Muscle layer of colon (tissue), 2 donors: ENCODE data around the gene PLD6.
"Not testable (repeated sequence)": the region's sequence is repeated elsewhere in the genome, so short reads cannot be mapped to it uniquely, and the experiment has no call there.

Experiments
- H3K27ac ChIP-seq: one replicate; pipeline ENCODE4 v1.7.0; 2013; ENCODE audit warnings: low read depth, mild to moderate bottlenecking, low read length, moderate library complexity
- H3K27me3 ChIP-seq, 2 donors: one replicate each; pipeline ENCODE4 v1.7.0; 2013; ENCODE audit warnings: low read length in 2 of 2, mild to moderate bottlenecking in 2 of 2; ENCODE audit not compliant: insufficient read depth in 2 of 2, control insufficient read depth in 1 of 2
- H3K36me3 ChIP-seq: one replicate; pipeline ENCODE4 v1.7.0; 2013; ENCODE audit warnings: mild to moderate bottlenecking, low read length; ENCODE audit not compliant: insufficient read depth
- H3K4me1 ChIP-seq: one replicate; pipeline ENCODE4 v1.7.0; 2013; ENCODE audit warnings: mild to moderate bottlenecking, low read length; ENCODE audit not compliant: insufficient read depth
- H3K4me3 ChIP-seq, 2 donors: one replicate each; pipeline ENCODE4 v1.7.0; 2013; ENCODE audit warnings: low read length in 2 of 2, low read depth in 1 of 2, mild to moderate bottlenecking in 1 of 2, moderate library complexity in 1 of 2
- H3K9ac ChIP-seq: one replicate; pipeline ENCODE4 v1.7.0; 2013; ENCODE audit warnings: low read length
- H3K9me3 ChIP-seq: one replicate; pipeline ENCODE4 v1.7.0; 2013; ENCODE audit warnings: mild to moderate bottlenecking, low read length
- donor health status: abdominal sarcoma.
- donor health status: Adenocarcinoma of cecum.

The PLD6 gene

DNA sequence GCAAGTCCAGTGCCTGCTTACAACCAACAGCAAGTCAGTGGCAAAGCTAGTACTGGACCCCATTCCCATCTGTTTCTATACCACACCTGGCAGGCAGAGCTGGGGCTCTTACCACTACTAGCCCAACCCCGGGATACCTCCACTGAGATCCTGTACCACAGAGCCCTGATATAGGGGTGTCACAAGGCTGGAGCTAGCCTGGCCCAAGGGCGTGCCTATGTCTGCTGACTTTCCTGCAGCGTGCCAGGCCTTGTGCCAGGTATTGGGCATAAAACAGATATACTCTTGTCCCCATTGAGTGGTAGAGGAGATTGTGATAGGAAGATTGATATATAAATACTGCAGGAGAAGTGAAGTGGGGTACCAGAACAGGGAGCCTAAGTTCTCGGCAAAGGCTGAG, 44.4 kb downstream of the PLD6 start:
- H3K9ac ChIP-seq, result no peak overlapping the region
- H3K36me3 ChIP-seq, result peaks cover 64% of the 10 kb centered on the region

DNA sequence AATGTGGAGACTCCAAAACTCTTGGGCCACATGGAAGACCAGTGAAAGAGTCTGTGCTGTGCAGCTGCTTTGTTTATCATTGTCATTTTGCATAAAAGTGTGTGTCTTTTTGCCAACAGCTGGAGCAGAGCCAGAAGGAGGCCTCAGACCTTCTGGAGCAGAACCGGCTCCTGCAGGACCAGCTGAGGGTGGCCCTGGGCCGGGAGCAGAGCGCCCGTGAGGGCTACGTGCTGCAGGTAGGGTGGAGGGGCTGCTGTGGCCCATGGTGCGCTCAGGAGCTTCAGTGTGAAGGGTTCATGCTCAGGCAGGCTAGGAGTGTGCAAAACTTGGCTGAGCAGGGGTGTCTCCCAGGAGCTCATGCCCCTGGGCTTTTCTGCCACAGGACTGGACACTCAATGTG, 45.0 kb downstream of the PLD6 start:
- Histone ChIP-seq H3K9ac (no peak overlapping the region), H3K27me3 (no peaks in the 10 kb centered on the region), H3K4me1 (no peaks in the 10 kb centered on the region), H3K27ac (no peak overlapping the region), H3K4me3 (no peak overlapping the region), H3K9me3 (no peaks in the 10 kb centered on the region), H3K36me3 (peaks cover 64% of the 10 kb centered on the region)

More for the DNA sequence above, 44.4 kb downstream of the PLD6 start:
- H3K27ac ChIP-seq, result no peak overlapping the region
- no peaks in the 10 kb centered on the region for H3K9me3 ChIP-seq
- no peaks in the 10 kb centered on the region for H3K27me3 ChIP-seq
- no peaks in the 10 kb centered on the region for H3K4me1 ChIP-seq
- H3K4me3 ChIP-seq, result no peak overlapping the region

DNA sequence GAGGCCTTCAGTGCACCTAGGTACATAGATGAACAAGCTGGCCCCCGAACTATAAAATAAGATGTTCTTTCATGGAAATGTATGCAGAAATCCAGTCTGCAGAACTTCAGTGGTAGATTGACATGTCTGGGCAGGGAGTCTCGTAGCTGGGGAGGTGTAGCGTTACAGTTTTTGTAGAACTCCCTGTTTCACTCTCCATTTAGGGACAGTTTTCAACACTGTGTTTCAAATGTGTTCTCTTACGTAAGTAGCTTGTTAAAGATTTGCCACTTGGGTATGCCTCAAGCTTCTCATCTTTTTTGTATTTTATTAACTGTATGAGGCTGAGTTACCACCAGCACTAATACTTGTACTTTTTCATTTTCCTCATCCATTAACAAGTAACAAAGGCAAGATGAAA, 46.6 kb downstream of the PLD6 start:
- Histone ChIP-seq H3K9ac (no peak overlapping the region), H3K27ac (no peak overlapping the region), H3K4me3 (no peak overlapping the region), H3K9me3 (no peaks in the 10 kb centered on the region), H3K36me3 (peaks cover 64% of the 10 kb centered on the region), H3K27me3 (no peaks in the 10 kb centered on the region), H3K4me1 (no peaks in the 10 kb centered on the region)

DNA sequence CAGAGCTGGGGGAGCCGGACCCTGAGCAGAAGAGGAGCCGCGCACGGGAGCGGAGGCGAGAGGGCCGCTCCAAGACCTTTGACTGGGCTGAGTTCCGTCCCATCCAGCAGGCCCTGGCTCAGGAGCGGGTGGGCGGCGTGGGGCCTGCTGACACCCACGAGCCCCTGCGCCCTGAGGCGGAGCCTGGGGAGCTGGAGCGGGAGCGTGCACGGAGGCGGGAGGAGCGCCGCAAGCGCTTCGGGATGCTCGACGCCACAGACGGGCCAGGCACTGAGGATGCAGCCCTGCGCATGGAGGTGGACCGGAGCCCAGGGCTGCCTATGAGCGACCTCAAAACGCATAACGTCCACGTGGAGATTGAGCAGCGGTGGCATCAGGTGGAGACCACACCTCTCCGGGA, 47.6 kb downstream of the PLD6 start:
- not testable (repeated sequence) for H3K27me3 ChIP-seq, H3K4me3 ChIP-seq, H3K9me3 ChIP-seq, H3K4me1 ChIP-seq, H3K9ac ChIP-seq, H3K27ac ChIP-seq
- H3K36me3 ChIP-seq, result peaks cover 75% of the 10 kb centered on the region

DNA sequence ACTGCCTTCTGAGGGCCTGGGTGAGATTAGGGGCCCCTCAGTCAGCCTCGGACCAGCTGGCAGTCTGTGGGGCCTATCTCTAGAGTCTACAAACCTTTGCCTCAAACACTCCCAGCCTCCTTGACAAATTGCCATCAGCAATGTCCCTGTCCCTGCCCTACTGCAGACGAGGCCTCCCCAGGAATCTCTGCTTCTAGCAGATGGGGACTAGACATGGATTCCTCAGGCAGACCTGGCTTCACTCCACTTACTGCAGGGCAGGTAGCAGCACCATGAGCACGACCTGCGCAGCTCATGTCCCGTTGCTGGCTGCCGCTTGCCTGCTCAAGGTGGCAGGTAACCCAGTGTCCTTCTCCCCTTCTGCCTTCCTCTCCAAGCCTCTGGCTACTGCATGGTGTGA, 49.1 kb downstream of the PLD6 start:
- Histone ChIP-seq H3K36me3 (peaks cover 77% of the 10 kb centered on the region), H3K27ac (no peak overlapping the region), H3K9ac (no peak overlapping the region), H3K4me1 (peaks cover 9% of the 10 kb centered on the region), H3K9me3 (no peaks in the 10 kb centered on the region), H3K4me3 (no peak overlapping the region), H3K27me3 (no peaks in the 10 kb centered on the region)

DNA sequence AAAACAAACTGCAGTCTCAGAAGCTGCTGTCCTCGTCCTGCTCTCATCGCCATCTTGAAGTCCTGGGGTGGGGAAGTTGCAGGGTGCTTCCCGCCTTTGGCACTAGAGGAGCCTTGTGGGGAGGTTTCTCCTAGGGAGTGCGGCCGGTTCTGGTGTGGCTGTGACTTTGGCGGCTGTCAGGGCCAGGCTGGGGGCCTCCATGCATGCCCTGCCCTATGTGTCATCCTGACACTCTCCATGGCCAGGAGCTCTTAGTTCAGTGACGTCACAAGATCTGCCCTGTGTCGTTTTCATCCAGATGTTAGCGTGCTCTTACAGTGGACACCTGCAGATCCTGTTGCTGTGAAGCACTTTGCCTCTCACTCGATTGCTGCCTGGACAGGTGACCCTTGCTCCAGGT, 49.6 kb downstream of the PLD6 start:
- H3K27ac ChIP-seq, result no peak overlapping the region
- no peaks in the 10 kb centered on the region for H3K27me3 ChIP-seq
- H3K4me1 ChIP-seq, result peaks cover 14% of the 10 kb centered on the region
- H3K4me3 ChIP-seq, result no peak overlapping the region
- H3K9ac ChIP-seq, result no peak overlapping the region
- H3K36me3 ChIP-seq, result peaks cover 75% of the 10 kb centered on the region
- no peaks in the 10 kb centered on the region for H3K9me3 ChIP-seq

DNA sequence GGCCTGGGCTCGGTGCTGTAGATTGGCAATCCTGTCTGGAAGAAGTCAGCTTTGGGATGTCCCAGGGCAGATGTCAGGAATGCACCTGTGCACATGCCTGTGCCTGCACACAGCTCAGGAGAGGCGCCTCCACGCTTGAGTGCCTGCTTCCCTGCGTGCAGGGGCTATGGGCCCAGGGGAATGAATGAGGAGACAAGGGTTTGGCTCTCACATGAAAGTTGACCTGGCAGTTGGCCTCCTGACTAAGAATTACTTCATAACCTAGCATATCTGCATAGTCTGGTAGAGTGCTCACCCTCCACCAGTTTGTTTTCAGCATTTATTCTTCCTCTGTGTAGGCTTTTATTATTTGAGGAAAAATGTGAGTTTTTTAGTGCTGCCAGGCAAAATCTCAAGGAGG, 50.0 kb downstream of the PLD6 start:
- no peak overlapping the region for H3K27ac ChIP-seq

DNA sequence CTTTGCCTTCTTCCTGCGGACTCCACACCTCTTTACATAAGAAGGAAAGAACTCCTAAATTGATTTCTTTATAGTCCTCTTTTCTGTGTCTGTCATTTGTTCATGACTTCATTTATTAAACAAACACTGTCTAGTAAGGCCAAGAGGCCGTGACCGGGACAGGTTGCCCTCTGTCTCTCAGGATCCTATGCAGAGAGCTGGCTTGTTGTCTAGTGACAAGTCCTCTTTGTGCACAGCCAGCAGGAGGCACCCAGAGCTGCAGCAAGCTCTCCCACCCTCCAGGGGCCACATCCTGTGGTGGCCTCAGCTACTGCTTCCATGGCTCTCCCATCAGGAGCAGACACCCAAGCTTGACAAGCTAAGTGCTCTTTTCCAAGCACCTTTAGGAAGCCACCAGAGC, 50.6 kb downstream of the PLD6 start:
- Histone ChIP-seq H3K27ac (no peak overlapping the region), H3K4me1 (peaks cover 18% of the 10 kb centered on the region), H3K9ac (no peak overlapping the region), H3K4me3 (no peak overlapping the region), H3K27me3 (no peaks in the 10 kb centered on the region), H3K36me3 (peaks cover 74% of the 10 kb centered on the region), H3K9me3 (no peaks in the 10 kb centered on the region)

More for the DNA sequence above, 50.0 kb downstream of the PLD6 start:
- no peak overlapping the region for H3K4me3 ChIP-seq
- H3K4me1 ChIP-seq, result peaks cover 18% of the 10 kb centered on the region
- peaks cover 75% of the 10 kb centered on the region for H3K36me3 ChIP-seq
- no peak overlapping the region for H3K9ac ChIP-seq
- no peaks in the 10 kb centered on the region for H3K27me3 ChIP-seq
- no peaks in the 10 kb centered on the region for H3K9me3 ChIP-seq

DNA sequence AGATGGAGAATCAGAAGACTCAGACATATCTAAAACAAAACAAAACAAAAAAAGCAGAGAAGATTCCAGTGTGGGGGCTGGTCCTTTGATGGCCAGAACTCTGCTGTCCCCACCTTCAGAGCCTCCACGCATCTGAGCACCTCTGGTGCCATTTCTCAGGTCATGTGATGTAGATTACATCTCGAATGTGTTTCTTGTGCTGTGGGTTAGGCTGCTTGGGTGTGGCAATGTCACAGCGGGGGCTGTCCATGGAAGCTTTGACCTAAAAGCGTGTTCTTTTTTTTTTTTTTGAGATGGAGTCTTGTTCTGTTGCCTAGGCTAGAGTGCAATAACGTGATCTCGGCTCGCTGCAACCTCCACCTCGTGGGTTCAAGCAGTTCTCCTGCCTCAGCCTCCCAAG, 51.2 kb downstream of the PLD6 start:
- Histone ChIP-seq H3K4me1 (peaks cover 18% of the 10 kb centered on the region), H3K27me3 (no peaks in the 10 kb centered on the region), H3K9ac (no peak overlapping the region), H3K36me3 (peaks cover 80% of the 10 kb centered on the region), H3K4me3 (no peak overlapping the region), H3K9me3 (no peaks in the 10 kb centered on the region), H3K27ac (no peak overlapping the region)

DNA sequence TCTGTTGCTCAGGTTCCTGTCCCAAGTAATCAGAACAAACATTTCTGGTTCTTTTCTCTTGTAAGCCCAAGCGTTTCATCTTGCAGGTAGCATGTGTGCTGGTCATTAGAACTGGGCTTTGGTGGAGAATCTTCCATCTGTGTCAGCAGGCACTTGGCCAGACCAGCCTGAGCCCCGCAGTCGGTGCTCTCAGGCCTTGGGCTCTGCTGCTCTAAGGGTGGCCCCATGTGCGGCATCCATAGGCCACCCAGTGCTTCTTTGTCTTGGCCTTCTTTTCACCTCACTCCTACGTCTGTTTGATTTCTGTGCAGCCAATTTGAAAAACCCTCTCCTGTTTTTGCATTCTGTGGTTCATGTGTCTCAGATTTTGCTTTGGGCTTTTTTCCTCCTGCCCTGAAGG, 51.6 kb downstream of the PLD6 start:
- Histone ChIP-seq H3K36me3 (peaks cover 79% of the 10 kb centered on the region), H3K4me1 (peaks cover 18% of the 10 kb centered on the region), H3K9ac (no peak overlapping the region), H3K4me3 (no peak overlapping the region), H3K9me3 (no peaks in the 10 kb centered on the region), H3K27ac (no peak overlapping the region), H3K27me3 (no peaks in the 10 kb centered on the region)

DNA sequence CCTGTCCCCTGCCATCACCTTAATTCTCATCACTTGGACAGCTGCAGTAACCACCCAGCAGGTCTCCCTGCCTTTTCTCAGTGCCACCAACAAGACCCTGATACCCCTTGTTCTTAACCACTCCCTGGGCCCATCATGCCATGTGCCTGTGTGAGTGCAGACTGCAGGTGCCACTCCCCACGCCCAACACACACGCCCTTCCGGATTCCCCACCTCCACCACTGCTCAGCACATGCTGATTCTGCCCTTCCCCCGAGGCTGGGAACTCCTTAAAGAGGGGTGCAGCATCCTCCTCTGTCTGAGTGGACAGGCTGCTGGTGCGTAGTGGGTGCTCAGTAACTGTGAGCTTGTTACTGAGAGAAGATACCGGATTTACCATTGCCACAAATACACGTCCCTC, 52.4 kb downstream of the PLD6 start:
- Histone ChIP-seq H3K27me3 (no peaks in the 10 kb centered on the region), H3K4me3 (no peak overlapping the region), H3K9me3 (no peaks in the 10 kb centered on the region), H3K4me1 (peaks cover 18% of the 10 kb centered on the region), H3K27ac (no peak overlapping the region), H3K36me3 (peaks cover 71% of the 10 kb centered on the region), H3K9ac (no peak overlapping the region)

DNA sequence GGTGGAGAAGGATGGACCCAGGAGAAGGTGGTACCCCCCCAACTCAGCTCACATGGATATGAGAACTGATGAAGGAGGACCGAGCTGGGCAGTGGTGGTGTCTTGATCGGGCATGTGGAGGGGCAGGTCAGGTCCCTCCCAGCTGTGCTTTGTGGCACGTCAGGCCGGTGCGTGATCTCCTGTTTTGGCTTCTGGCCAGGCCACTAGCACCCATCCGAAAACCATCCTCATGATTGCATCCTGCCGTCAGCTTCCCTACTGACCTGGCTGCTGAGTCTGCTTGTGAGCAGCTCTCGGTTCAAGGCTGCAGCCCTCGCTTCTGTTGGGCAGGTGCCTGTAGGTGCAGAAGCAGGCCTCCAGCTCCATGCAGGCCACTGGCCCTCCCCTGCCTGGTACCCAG, 53.1 kb downstream of the PLD6 start:
- Histone ChIP-seq H3K4me1 (peaks cover 18% of the 10 kb centered on the region), H3K9me3 (no peaks in the 10 kb centered on the region), H3K27ac (no peak overlapping the region), H3K36me3 (peaks cover 73% of the 10 kb centered on the region), H3K27me3 (no peaks in the 10 kb centered on the region), H3K4me3 (no peak overlapping the region), H3K9ac (no peak overlapping the region)
